ENCODE results near the gene TMEM87B. TPM values are rescaled to one million over a fixed set of nuclear protein-coding genes. Genes with fewer than 3 reads are reported as not detected.

The TMEM87B gene
- total RNA-seq, 1 experiment from 2014 or later: 10.6 TPM

DNA sequence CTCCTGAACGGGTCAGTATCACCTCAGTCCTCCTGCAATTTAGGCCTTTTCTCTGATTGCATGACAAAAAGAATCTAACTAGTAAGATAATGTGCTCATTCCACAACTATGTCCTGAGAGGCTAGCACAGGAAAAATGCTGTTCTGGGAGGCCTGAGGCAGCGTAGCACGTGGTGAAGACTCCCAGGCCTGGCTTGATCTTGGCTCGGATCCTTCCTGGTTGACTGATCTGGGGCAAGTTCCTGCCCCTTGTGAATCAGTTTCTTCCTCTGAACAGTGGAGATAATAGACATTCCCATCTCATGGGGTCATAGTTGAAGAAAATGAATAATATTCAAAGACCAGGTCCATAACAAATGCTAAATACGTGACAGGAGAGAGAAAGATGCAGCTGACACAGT, 95.4 kb downstream of the TMEM87B start (continued):
- TF ChIP-seq, protein P1, sequence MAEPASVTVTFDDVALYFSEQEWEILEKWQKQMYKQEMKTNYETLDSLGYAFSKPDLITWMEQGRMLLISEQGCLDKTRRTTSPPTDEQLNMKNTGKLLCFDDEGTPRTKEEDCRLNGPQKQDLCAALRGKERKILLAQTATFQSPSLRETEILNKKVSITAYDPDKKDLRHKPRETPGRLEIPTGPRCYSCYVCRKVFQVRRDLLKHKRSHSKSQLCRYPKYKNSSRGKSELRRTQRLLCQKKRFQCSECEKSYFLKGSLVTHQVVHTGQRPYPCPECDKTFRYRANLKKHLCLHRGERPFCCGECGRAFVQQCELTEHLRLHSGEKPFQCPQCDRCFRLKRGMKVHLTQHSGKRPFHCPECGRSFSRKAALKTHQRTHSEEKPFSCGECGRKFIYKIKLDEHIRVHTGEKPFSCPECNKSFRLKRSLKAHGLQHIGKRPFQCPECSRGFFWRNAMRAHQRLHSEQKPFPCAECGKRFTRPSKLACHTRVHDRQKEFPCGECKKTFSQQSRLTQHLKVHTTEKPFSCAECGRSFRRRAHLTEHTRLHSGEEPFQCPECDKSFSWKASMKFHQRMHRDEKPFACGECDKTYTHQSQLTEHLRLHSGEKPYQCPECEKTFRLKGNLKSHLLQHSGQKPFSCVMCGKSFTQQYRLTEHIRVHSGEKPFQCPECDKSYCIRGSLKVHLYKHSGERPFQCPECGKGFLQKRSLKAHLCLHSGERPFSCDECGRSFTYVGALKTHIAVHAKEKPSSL (CRISPR knock-in tag; conservative IDR thresholded peaks at IDR 0.05): no peak

- CTCF ChIA-PET: no interaction called here
- Mint-ChIP-seq H3K4me1 (peaks cover 12% of the 10 kb centered on the region), H3K27ac (no peak overlapping the region), H3K9me3 (no peaks in the 10 kb centered on the region), H3K27me3 (ENCODE audit: low read depth) (no peaks in the 10 kb centered on the region), H3K4me3 (no peak overlapping the region), H3K36me3 (no peaks in the 10 kb centered on the region)
- POLR2A ChIA-PET: no interaction called here
- DNase-seq (ENCODE audit: low spot score) (no peak), ATAC-seq (no peak)
- TF ChIP-seq SMAD4 (CRISPR knock-in tag; IDR thresholded peaks at IDR 0.05) (no peak), ZNF512 (CRISPR knock-in tag; IDR thresholded peaks at IDR 0.05; ENCODE audit: borderline replicate concordance) (no peak), ZBTB21 (CRISPR knock-in tag; IDR thresholded peaks at IDR 0.05; ENCODE audit: borderline replicate concordance) (no peak), EMX1 (CRISPR knock-in tag; IDR thresholded peaks at IDR 0.05) (no peak), PRDM15 (CRISPR knock-in tag; IDR thresholded peaks at IDR 0.05) (no peak), TEAD4 (CRISPR knock-in tag; IDR thresholded peaks at IDR 0.05) (no peak), TCF7 (CRISPR knock-in tag; IDR thresholded peaks at IDR 0.05; ENCODE audit: low read depth) (no peak), ZNF121 (CRISPR knock-in tag; IDR thresholded peaks at IDR 0.05) (no peak), E2F4 (CRISPR knock-in tag; IDR thresholded peaks at IDR 0.05; ENCODE audit: borderline replicate concordance, low read depth) (no peak)
- TF ChIP-seq, protein P2, sequence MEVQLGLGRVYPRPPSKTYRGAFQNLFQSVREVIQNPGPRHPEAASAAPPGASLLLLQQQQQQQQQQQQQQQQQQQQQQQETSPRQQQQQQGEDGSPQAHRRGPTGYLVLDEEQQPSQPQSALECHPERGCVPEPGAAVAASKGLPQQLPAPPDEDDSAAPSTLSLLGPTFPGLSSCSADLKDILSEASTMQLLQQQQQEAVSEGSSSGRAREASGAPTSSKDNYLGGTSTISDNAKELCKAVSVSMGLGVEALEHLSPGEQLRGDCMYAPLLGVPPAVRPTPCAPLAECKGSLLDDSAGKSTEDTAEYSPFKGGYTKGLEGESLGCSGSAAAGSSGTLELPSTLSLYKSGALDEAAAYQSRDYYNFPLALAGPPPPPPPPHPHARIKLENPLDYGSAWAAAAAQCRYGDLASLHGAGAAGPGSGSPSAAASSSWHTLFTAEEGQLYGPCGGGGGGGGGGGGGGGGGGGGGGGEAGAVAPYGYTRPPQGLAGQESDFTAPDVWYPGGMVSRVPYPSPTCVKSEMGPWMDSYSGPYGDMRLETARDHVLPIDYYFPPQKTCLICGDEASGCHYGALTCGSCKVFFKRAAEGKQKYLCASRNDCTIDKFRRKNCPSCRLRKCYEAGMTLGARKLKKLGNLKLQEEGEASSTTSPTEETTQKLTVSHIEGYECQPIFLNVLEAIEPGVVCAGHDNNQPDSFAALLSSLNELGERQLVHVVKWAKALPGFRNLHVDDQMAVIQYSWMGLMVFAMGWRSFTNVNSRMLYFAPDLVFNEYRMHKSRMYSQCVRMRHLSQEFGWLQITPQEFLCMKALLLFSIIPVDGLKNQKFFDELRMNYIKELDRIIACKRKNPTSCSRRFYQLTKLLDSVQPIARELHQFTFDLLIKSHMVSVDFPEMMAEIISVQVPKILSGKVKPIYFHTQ (CRISPR knock-in tag; IDR thresholded peaks at IDR 0.05): no peak
- TF ChIP-seq, protein P3, sequence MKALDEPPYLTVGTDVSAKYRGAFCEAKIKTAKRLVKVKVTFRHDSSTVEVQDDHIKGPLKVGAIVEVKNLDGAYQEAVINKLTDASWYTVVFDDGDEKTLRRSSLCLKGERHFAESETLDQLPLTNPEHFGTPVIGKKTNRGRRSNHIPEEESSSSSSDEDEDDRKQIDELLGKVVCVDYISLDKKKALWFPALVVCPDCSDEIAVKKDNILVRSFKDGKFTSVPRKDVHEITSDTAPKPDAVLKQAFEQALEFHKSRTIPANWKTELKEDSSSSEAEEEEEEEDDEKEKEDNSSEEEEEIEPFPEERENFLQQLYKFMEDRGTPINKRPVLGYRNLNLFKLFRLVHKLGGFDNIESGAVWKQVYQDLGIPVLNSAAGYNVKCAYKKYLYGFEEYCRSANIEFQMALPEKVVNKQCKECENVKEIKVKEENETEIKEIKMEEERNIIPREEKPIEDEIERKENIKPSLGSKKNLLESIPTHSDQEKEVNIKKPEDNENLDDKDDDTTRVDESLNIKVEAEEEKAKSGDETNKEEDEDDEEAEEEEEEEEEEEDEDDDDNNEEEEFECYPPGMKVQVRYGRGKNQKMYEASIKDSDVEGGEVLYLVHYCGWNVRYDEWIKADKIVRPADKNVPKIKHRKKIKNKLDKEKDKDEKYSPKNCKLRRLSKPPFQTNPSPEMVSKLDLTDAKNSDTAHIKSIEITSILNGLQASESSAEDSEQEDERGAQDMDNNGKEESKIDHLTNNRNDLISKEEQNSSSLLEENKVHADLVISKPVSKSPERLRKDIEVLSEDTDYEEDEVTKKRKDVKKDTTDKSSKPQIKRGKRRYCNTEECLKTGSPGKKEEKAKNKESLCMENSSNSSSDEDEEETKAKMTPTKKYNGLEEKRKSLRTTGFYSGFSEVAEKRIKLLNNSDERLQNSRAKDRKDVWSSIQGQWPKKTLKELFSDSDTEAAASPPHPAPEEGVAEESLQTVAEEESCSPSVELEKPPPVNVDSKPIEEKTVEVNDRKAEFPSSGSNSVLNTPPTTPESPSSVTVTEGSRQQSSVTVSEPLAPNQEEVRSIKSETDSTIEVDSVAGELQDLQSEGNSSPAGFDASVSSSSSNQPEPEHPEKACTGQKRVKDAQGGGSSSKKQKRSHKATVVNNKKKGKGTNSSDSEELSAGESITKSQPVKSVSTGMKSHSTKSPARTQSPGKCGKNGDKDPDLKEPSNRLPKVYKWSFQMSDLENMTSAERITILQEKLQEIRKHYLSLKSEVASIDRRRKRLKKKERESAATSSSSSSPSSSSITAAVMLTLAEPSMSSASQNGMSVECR (CRISPR knock-in tag; IDR thresholded peaks at IDR 0.05; ENCODE audit: borderline replicate concordance): no peak
Observed at GRCh38 chr2:112150851-112151250, 95.8 kb downstream of the TMEM87B start.
